Fibroblast of skin of back (primary cell): ENCODE measurements around the gene ZDHHC18.

ENCODE experiments used
- DNase-seq: peaks from one replicate; pipeline ENCODE4 v3.0.0-alpha.2; 2013

The ZDHHC18 gene

GRCh38 chr1:26900815-26901511 is 74.5 kb downstream of the ZDHHC18 start:
- no peak for DNase-seq
